Epithelial cell of proximal tubule (primary cell): ENCODE results near the gene ENTREP1. TPM values are rescaled to one million over a fixed set of nuclear protein-coding genes. Genes with fewer than 3 reads are reported as not detected.
A peak's percentile ranks its signal among the peaks of the same experiment; 100 is the strongest.

Experiments
- DNase-seq: peaks from one replicate; pipeline ENCODE4 v3.0.0-alpha.2; 2011; ENCODE audit warnings: low read depth
- H3K4me3 ChIP-seq: 2 replicates; pipeline ENCODE4 v1.5.1; 2011; ENCODE audit warnings: low read depth, mild to moderate bottlenecking, low read length
- total RNA-seq: library from RNA; depleted of rRNA; stranded (reverse); fragments of >200 nt; gene quantifications from 2 replicates; pipeline ENCODE4 v1.2.3, GENCODE V29; 2015
- TF ChIP-seq, protein P1 (sequence below): conservative IDR thresholded peaks from 2 replicates; pipeline ENCODE4 v1.5.1; 2012; ENCODE audit warnings: low read depth, mild to moderate bottlenecking, low read length

Gene ENTREP1, protein sequence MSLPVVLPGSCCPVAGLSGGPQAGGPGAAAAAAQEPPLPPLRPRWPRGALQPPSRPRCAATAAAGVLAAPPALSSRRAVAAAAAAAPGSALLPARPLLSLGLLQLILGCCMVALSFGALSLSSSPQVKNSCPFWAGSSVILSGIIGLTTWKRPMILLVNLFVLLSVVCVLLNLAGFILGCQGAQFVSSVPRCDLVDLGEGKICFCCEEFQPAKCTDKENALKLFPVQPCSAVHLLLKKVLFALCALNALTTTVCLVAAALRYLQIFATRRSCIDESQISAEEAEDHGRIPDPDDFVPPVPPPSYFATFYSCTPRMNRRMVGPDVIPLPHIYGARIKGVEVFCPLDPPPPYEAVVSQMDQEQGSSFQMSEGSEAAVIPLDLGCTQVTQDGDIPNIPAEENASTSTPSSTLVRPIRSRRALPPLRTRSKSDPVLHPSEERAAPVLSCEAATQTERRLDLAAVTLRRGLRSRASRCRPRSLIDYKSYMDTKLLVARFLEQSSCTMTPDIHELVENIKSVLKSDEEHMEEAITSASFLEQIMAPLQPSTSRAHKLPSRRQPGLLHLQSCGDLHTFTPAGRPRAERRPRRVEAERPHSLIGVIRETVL
- 0.87 and 4.6 TPM in 2 replicates for total RNA-seq

DNA sequence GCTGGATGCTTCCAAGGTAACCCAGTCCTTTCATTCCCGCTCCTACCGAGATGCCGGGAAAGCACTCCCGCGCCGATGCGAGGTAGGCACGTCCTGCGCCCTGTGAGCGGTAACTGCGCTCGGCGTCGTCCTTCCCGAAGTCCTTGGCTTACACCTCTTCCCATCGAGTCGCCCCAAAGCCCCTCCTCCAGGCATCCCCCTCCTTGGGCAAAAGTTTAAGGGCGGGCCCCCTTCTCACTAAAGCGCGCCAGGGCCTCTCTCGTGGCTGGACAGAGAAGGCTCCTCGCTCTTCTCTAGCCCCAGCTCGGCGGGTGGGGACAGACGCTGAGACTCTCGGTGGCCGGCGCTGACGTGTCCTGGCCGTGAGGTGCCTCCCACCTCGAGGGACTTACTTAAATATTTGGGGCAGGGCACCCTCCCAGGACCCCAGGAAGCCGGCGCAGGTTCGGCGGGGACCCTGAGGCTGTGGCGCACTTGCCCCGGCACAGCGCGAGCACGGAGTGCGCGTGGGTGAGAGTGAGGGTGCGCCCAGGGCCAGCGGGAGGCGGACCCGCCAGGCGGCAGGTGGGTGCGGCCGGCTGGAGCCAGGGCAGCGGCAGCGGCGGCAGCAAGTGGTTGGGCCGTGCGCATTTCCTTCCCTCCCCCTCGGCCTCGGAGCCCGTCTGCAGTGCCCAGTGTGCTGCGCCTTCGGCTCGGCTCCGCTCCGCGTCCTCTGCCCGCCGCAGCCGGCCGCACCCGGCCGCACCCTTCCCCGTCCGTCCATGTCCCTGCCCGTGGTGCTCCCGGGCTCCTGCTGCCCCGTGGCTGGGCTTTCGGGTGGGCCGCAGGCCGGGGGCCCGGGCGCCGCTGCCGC lies at the start of gene ENTREP1:
Gene ENTREP1 (plus strand): TSS at position 667 of the 853 bp plus-strand sequence. CDS start 95 bp downstream, at position 762.
- TF ChIP-seq, protein P1, sequence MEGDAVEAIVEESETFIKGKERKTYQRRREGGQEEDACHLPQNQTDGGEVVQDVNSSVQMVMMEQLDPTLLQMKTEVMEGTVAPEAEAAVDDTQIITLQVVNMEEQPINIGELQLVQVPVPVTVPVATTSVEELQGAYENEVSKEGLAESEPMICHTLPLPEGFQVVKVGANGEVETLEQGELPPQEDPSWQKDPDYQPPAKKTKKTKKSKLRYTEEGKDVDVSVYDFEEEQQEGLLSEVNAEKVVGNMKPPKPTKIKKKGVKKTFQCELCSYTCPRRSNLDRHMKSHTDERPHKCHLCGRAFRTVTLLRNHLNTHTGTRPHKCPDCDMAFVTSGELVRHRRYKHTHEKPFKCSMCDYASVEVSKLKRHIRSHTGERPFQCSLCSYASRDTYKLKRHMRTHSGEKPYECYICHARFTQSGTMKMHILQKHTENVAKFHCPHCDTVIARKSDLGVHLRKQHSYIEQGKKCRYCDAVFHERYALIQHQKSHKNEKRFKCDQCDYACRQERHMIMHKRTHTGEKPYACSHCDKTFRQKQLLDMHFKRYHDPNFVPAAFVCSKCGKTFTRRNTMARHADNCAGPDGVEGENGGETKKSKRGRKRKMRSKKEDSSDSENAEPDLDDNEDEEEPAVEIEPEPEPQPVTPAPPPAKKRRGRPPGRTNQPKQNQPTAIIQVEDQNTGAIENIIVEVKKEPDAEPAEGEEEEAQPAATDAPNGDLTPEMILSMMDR = peak; percentile 14
- DNase-seq = no peak
- H3K4me3 ChIP-seq = peak within 1 kb of the TSS; percentile 61

DNA sequence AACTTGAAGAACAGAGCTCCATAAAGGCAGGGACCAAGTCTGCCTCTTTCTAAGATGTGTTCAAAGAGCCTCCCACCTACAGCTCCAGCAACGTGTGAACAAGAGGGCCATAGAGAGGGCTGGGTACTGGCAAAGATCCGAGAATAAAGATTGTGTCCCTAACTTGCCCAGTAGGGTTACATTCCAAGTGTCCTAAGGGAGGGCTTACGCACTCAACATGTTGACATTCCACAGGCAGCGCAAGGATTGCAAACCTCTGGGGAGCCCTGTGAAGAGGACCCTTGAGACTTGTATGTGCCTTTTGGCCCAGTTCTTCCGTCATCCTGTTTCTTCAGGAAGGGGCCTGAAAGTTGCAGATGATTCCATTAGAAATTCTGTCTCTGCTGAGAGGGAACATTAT lies 48.2 kb upstream of the ENTREP1 start:
- no peak overlapping the region for H3K4me3 ChIP-seq
- TF ChIP-seq, protein P1 = no peak
- no peak for DNase-seq

DNA sequence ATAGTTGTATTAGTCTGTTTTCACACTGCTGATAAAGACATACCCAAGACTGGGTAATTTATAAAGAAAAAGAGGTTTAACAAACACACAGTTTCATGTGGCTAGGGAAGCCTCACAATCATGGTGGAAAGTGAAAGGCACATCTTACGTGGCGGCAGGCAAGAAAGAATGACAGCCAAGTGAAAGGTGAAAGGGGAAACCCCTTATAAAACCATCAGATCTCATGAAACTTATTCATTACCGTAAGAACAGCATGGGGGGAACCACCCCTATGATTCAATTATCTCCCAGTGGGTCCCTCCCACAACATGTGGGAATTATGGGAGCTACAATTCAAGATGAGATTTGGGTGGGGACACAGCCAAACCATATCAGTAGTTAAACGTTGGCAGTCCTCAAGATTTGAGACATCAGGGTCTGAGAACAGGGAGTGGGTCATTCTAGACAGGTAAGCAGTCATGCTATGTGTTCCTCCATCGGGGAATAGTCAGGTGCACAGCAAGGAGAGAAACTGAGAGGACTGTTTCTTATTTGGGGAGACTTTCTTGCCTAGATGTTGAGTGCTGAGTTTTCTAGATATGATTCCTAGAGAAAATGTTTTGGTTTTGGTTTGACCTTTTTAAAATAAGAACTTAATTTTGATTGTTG lies 45.8 kb upstream of the ENTREP1 start:
- no peak overlapping the region for H3K4me3 ChIP-seq
- no peak for DNase-seq
- TF ChIP-seq, protein P1 = no peak

DNA sequence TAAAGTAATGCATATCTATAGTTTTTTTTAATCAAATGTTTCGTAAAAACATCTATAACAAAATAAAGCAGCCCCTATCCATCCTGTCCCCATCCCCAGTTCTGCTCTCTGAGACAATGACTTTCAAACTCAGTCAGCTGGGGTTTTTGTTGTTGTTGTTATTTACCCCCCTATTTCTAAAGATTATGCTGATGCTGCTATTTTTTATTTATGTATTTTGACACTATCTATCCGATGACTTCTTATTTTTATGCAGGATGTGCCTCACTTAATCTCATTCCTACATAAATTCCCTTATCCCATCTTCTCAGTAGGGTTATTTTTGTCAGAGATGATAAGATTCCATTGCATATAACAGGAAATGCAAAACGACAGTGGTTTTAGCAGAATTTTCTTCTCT lies 45.3 kb upstream of the ENTREP1 start:
- TF ChIP-seq, protein P1 = no peak
- H3K4me3 ChIP-seq = no peak overlapping the region
- DNase-seq = no peak

DNA sequence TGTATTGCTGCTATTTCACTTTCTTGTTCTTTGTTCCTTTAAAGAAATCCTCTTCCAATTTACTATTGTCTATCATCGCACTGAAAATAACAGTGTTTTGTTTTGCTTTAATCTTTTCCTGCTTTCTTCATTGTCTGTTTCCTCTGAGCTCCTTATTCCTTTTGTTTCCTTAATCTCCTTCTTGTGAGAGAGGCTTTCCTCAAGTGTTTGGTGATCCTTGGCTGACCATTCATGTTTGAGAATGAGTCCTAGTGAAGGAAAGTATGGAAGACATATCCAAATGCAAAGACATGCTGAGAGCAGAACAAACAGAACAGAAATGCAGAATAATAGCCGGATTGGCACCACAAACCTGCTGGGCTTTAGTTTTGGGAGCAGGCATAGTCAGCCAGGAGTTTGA lies 42.0 kb upstream of the ENTREP1 start:
- DNase-seq = no peak
- TF ChIP-seq, protein P1 = no peak
- H3K4me3 ChIP-seq = no peak overlapping the region

DNA sequence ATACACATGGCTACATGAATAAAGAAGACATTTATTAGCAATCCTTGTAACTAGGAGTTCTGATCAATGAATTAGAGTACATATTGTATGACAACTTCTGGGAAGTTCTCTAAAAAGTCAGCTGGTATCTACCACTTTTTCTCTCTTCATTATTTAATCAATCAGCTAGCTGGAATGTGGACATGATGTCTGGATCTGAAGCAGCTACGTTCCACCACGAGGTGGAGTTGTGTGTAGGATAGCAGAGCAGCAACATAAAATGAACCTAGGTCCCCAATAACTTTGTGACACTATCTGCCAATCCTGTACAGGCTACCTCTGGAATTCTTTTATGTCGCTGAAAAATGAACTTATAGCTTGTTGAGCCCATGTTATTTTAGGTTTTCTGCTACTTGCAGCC lies 32.9 kb upstream of the ENTREP1 start:
- no peak for DNase-seq
- TF ChIP-seq, protein P1 = no peak

More for the DNA sequence above, 32.9 kb upstream of the ENTREP1 start:
- H3K4me3 ChIP-seq = no peak overlapping the region
